Esophagus muscularis mucosa (tissue), 3 donors: ENCODE results near the gene PPFIBP1.

ENCODE experiments used
- POLR2A ChIP-seq: fragments of 450-650 bp; IDR thresholded peaks from one replicate; pipeline ENCODE4 v1.6.1; 2017; ENCODE audit warnings: antibody characterized with exemption, moderate library complexity, mild to moderate bottlenecking, low read depth
- TF ChIP-seq, protein P1 (sequence below), 3 experiments: fragments of 200-600 bp in 2 of 3; fragments of 450-650 bp in 1 of 3; sonication (generic) in 2 of 3; IDR thresholded peaks; one replicate each; pipeline ENCODE4 v1.5.1; 2017 to 2019; ENCODE audit warnings: antibody characterized with exemption in 3 of 3, mild to moderate bottlenecking in 2 of 3, moderate library complexity in 1 of 3

- TF ChIP-seq, protein P1, sequence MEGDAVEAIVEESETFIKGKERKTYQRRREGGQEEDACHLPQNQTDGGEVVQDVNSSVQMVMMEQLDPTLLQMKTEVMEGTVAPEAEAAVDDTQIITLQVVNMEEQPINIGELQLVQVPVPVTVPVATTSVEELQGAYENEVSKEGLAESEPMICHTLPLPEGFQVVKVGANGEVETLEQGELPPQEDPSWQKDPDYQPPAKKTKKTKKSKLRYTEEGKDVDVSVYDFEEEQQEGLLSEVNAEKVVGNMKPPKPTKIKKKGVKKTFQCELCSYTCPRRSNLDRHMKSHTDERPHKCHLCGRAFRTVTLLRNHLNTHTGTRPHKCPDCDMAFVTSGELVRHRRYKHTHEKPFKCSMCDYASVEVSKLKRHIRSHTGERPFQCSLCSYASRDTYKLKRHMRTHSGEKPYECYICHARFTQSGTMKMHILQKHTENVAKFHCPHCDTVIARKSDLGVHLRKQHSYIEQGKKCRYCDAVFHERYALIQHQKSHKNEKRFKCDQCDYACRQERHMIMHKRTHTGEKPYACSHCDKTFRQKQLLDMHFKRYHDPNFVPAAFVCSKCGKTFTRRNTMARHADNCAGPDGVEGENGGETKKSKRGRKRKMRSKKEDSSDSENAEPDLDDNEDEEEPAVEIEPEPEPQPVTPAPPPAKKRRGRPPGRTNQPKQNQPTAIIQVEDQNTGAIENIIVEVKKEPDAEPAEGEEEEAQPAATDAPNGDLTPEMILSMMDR (IDR thresholded peaks at IDR 0.05) = no peak
- no peak for TF ChIP-seq POLR2A
Observed at GRCh38 chr12:27615331-27615891, 91.4 kb downstream of the PPFIBP1 start.
